Natural killer cell treated with Interleukin-12 subunit alpha and Interleukin-12 subunit beta and Interleukin-15 and Interleukin-18, amount 100 ng/mL, for 72 hours (primary cell): ENCODE data around the gene ADRA2A. TPM values are rescaled to one million over a fixed set of nuclear protein-coding genes. Genes with fewer than 3 reads are reported as not detected.

Experiments
- ATAC-seq, 2 donors: fragments of 150-1000 bp; cut with Tn5 transposase in 1 of 2; sonication (Bioruptor Pico), chemical (Tn5 transposase) in 1 of 2; 2 replicates each; pipeline ENCODE4 v1.10.0; 2021
- DNase-seq: peaks from one replicate; pipeline ENCODE4 v3.0.0; 2022; ENCODE audit warnings: low spot score
- H3K27ac Mint-ChIP-seq, 2 donors: 1 replicate in 1 of 2; 2 replicates in 1 of 2; pipeline ENCODE4 v1.8.0; 2022; ENCODE audit warnings: mixed read lengths in 2 of 2, mild to moderate bottlenecking in 1 of 2, moderate library complexity in 1 of 2
- H3K27me3 Mint-ChIP-seq, 2 donors: 1 replicate in 1 of 2; 2 replicates in 1 of 2; pipeline ENCODE4 v1.8.0; 2022; ENCODE audit warnings: mixed read lengths in 2 of 2
- H3K36me3 Mint-ChIP-seq: one replicate; pipeline ENCODE4 v1.8.0; 2022; ENCODE audit warnings: mixed read lengths
- H3K4me1 Mint-ChIP-seq, 2 donors: 1 replicate in 1 of 2; 2 replicates in 1 of 2; pipeline ENCODE4 v1.8.0; 2022; ENCODE audit warnings: low read depth in 2 of 2, mixed read lengths in 2 of 2, mild to moderate bottlenecking in 1 of 2
- H3K4me3 Mint-ChIP-seq: one replicate; pipeline ENCODE4 v1.8.0; 2022; ENCODE audit warnings: mixed read lengths
- H3K9me3 Mint-ChIP-seq: 2 replicates; pipeline ENCODE4 v1.8.0; 2022; ENCODE audit warnings: mixed read lengths
- total RNA-seq, 2 donors: library from RNA; stranded (reverse); gene quantifications; one replicate each; pipeline ENCODE4 v1.2.3, GENCODE V29; 2022

ADRA2A gene
- total RNA-seq, 2 donors from 2014 or later, result not detected

DNA sequence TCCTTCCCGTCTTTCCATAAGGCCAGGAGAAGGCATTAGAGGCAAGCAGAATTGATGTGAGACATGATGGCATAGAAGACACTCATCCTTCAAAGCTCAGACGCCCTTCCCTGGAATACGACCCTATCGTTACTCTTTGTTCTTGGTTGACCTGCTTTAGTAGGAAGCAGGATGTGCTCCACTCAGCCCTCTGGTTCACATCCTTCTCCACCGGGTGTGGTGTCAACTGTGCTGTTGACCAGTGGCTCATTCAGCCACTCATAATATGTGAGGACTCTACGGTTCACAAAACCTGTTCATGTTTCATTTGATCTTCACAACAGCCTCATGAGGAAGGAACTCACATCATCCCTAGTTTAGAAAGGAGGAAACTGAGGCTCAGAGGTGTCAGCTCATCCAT lies 47.1 kb downstream of the ADRA2A start:
- no peak overlapping the region for H3K4me3 Mint-ChIP-seq
- no peak overlapping the region for H3K27ac Mint-ChIP-seq
- H3K4me1 Mint-ChIP-seq, result no peaks in the 10 kb centered on the region
- no peaks in the 10 kb centered on the region for H3K36me3 Mint-ChIP-seq
- ATAC-seq (no peak), DNase-seq (no peak)
- no peaks in the 10 kb centered on the region for H3K9me3 Mint-ChIP-seq
- H3K27me3 Mint-ChIP-seq, result peaks cover 23% of the 10 kb centered on the region in 2 donors

DNA sequence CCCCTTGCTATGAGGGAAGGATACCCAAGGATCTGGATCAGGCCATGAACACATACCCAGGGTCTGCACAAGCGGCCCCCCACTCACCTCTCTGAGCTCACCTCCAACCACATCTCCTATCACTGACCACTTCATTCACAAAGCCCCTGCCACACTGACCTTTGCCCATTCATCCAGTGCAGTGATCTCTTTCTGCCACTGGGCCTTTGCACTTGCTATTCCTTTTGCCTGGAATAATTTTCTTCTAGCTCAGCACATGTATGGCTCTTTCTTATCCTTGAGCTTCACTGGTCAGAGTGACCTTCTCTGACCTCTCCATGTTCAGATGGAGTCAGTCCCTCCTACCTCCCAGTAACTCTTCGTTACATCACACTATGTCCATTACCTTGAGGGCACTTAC lies 48.3 kb downstream of the ADRA2A start:
- Mint-ChIP-seq H3K4me3 (no peak overlapping the region), H3K9me3 (no peaks in the 10 kb centered on the region), H3K27me3 (peaks cover 25 to 29% of the 10 kb centered on the region in 2 donors), H3K4me1 (no peaks in the 10 kb centered on the region), H3K36me3 (no peaks in the 10 kb centered on the region), H3K27ac (no peak overlapping the region)
- ATAC-seq, result no peak
- no peak for DNase-seq

DNA sequence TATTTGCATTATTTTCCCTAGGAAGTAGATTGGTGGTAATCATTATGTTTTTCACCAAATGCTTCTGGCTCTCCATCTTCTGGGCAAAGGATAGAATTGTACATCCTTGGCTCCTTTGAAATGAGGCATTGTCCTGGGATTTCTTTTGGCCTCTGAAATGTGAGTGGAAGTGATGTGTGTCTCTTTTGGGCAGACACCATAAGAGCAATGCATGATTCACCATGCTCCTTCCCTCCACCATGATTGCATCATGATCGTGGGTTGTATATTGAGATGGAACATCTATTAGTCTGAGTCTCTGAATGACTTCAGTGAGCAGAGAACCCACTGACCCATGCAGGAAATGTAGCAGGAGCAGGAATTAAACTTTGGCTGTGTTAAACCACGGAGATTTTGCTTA lies 49.2 kb downstream of the ADRA2A start:
- ATAC-seq (no peak), DNase-seq (no peak)
- Mint-ChIP-seq H3K4me1 (no peaks in the 10 kb centered on the region), H3K27ac (no peak overlapping the region), H3K36me3 (no peaks in the 10 kb centered on the region), H3K27me3 (peaks cover 20 to 23% of the 10 kb centered on the region in 2 donors), H3K9me3 (no peaks in the 10 kb centered on the region), H3K4me3 (no peak overlapping the region)

DNA sequence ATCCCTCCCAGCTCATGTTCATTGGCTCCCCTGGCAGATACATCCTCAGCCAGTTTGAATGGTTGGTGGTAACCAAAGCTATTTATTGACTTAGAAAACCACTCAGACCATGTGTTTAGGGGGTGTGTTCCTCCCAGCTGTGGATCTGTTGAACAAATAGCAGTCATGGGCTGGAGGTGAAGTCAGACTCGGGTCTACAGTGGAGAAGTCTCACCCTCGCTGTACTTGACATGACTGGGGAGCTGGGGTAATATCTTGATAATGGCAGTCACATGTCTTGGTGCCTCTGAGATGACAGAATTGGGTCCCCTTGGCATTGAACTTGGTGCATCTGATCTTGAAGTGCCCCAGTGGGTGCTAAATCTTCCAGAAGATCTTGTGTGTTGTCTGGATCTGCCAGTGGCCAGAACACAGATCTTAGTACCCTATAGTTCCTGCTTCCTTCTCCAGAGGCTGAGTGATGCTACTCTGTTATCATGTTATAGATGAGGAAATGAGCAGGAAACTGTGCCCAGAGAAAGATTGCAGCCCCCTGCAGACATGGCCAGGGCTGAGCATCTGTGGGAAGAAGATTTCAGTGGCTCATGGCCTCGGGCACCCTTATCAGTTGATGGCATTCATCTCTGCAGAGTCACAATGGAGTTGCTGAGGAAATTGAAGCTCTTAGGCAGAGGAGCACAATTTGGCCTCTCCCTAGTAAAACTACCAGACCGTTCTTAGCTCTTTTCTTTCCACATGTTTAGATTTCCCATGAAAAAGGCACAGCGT lies 50.4 kb downstream of the ADRA2A start:
- Mint-ChIP-seq H3K36me3 (no peaks in the 10 kb centered on the region), H3K4me3 (no peak overlapping the region), H3K9me3 (no peaks in the 10 kb centered on the region), H3K27ac (no peak overlapping the region), H3K4me1 (no peaks in the 10 kb centered on the region), H3K27me3 (peaks cover 14 to 16% of the 10 kb centered on the region in 2 donors)
- no peak for ATAC-seq
- no peak for DNase-seq

DNA sequence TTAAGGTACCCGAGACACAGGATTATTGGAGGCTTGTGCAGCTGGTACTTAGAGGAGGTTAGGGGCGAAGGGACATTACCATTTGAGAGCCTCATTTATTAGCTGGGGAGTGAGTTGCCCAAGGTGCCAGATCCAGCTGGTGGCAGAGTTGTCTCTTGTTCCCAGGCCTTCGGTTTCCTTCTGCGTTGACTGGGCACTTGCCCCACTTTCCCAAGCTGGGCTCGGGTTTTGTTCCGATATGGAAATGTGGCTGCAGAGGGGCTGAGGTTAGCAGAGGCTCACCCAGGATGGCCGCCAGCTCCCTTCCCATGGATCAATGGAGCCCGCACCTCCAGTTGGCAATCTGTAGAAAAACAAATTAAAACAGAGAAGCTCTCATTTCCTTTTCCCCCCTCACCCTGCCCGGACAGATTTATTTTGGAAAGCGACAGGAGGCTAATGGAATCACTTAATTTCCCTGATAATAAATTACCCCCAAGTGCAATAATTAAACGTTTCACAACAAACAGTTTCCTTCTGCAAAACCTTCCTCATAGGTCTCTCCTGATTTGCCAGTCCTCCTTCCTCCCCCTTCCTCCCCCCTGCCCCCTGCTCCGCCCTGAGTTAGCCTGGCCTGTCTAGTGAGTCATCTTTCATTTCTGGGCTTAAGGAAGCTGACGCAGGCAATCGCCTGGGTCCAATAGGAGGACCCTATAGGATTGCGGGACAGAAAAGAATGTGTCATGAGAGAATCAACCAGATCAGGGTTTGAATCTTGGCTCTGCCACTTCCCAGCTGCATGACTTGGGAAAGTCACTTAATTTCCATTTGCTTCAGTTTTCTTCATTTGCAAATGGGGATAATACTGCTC lies 51.7 kb downstream of the ADRA2A start:
- Mint-ChIP-seq H3K36me3 (no peaks in the 10 kb centered on the region), H3K4me3 (no peak overlapping the region), H3K4me1 (no peaks in the 10 kb centered on the region), H3K27me3 (peaks cover 20 to 23% of the 10 kb centered on the region in 2 donors), H3K9me3 (no peaks in the 10 kb centered on the region), H3K27ac (no peak overlapping the region)
- DNase-seq (no peak), ATAC-seq (no peak)

DNA sequence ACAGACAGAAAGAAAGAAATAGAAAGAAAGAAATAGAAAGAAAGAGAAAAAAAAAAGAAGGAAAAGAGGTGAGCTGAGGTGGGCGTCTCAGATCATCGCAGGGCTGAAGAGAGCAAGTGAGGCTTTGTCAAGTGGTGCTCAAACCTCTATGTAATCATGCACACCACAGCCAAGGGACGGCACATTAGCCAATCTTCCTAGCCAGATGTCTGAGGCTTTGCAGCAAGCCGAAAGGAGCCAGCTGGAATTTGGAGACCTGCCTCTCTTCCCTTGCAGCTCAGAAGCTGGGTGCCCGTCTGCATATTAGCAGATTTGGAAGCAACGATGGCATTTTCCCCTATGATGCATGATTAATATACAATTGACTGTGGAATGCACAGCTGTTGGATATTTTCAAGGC lies 52.5 kb downstream of the ADRA2A start:
- Mint-ChIP-seq H3K4me1 (no peaks in the 10 kb centered on the region), H3K9me3 (peaks cover 2% of the 10 kb centered on the region), H3K4me3 (no peak overlapping the region), H3K27ac (no peak overlapping the region), H3K36me3 (no peaks in the 10 kb centered on the region), H3K27me3 (peaks cover 26% of the 10 kb centered on the region in 2 donors)
- DNase-seq (no peak), ATAC-seq (no peak)

DNA sequence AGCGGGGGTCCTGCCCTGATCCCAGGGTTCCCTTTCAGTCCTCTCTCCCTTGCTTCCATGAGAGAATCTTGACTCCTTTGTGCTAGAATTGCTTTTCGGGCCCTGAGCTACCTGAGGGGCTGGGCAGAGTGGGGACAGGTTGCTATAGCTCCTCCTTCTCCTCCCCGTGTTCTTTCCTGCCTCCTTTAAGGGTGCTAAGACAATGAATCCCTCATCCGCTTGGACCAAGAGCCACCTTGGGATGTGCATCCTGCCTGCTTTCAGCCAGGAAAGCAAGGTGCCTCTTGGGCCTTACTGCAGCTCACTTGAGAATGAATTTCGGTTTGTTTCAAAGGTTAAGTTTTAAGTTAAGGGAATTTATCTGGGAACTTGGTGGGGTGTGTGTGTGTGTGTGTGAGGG lies 53.6 kb downstream of the ADRA2A start:
- Mint-ChIP-seq H3K9me3 (peaks cover 3% of the 10 kb centered on the region), H3K4me3 (no peak overlapping the region), H3K36me3 (no peaks in the 10 kb centered on the region), H3K4me1 (no peaks in the 10 kb centered on the region), H3K27ac (no peak overlapping the region), H3K27me3 (peaks cover 28 to 33% of the 10 kb centered on the region in 2 donors)
- no peak for DNase-seq
- ATAC-seq, result no peak

Other genes with a start within 250 kb of the ADRA2A start
- 10 to 100 TPM; 36.7 to 48.6 TPM for gene PDCD4, start 205.1 kb upstream of the ADRA2A start, total RNA-seq
- 10 to 100 TPM; 29.0 to 33.2 TPM for gene BBIP1, start 157.8 kb upstream of the ADRA2A start, total RNA-seq
- 10 to 100 TPM; 56.4 to 76.5 TPM for gene SHOC2, start 157.4 kb upstream of the ADRA2A start, total RNA-seq